OCI-LY3 (cell line): ENCODE measurements around the gene WDR37.

ENCODE experiments used
- EZH2phosphoT487 ChIP-seq: fragments of 200-600 bp; shearing (Covaris generic); IDR thresholded peaks from 2 replicates; pipeline ENCODE4 v1.6.1; 2018; ENCODE audit warnings: antibody characterized with exemption, mixed run types, low read depth
- TF ChIP-seq, protein P1 (sequence below): fragments of 200-600, 300-600 bp; sonication (generic); IDR thresholded peaks from 2 replicates; pipeline ENCODE4 v1.5.1; 2014; ENCODE audit warnings: antibody characterized with exemption, low read length, low read depth

DNA sequence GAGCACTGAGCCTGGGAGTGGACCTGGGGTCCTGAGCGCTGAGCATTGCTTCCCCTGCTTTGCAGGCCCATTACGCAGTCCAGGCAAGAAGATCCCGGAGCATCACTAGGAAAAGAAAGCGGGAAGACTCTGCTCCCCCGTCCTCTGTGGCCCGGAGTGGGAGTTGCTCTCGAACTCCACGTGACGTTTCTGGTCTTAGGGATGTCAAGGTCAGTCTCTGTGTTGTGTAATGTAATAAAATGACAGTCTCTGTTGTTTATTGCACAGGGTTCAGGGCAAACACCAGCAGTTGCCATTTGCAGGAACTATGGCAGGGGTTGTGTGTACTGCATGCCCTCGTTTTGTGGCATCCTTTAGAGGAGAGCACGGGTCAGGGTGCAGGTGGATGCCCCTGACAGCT, 40.5 kb upstream of the WDR37 start:
- TF ChIP-seq, protein P1, sequence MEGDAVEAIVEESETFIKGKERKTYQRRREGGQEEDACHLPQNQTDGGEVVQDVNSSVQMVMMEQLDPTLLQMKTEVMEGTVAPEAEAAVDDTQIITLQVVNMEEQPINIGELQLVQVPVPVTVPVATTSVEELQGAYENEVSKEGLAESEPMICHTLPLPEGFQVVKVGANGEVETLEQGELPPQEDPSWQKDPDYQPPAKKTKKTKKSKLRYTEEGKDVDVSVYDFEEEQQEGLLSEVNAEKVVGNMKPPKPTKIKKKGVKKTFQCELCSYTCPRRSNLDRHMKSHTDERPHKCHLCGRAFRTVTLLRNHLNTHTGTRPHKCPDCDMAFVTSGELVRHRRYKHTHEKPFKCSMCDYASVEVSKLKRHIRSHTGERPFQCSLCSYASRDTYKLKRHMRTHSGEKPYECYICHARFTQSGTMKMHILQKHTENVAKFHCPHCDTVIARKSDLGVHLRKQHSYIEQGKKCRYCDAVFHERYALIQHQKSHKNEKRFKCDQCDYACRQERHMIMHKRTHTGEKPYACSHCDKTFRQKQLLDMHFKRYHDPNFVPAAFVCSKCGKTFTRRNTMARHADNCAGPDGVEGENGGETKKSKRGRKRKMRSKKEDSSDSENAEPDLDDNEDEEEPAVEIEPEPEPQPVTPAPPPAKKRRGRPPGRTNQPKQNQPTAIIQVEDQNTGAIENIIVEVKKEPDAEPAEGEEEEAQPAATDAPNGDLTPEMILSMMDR, result no peak
- no peak for TF ChIP-seq EZH2phosphoT487
